SH-SY5Y (cell line): ENCODE results near the gene TRIM66.

Experiments
- GATA2 ChIP-seq: IDR thresholded peaks from 2 replicates; pipeline ENCODE4 v1.6.1; 2011; ENCODE audit warnings: mild to moderate bottlenecking, low read depth, low read length
- GATA3 ChIP-seq: IDR thresholded peaks from 2 replicates; pipeline ENCODE4 v1.6.1; 2011; ENCODE audit warnings: low read depth, mild to moderate bottlenecking, low read length, moderate library complexity

- TF ChIP-seq GATA3: no peak
- TF ChIP-seq GATA2: no peak
These were observed 46.6 kb upstream of the TRIM66 start for GRCh38 chr11:8729067-8729466.
